ENCODE measurements around the gene SPRED2.
"Not testable (repeated sequence)": the region's sequence is repeated elsewhere in the genome, so short reads cannot be mapped to it uniquely, and the experiment has no call there.

DNA sequence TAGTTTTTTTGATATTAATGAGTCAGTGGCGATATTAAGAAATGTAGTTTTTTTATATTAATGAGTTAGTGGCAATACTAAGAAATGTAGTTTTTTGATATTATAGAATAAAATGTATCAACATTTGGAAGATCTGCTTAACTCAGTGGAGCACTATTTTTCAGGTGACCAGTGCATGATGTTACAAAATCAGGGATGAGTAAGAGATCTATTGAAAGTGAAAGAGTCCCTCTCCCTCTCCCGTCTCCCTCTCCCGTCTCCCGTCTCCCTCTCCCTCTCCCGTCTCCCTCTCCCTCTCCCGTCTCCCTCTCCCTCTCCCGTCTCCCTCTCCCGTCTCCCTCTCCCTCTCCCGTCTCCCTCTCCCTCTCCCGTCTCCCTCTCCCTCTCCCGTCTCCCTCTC is 94.5 kb downstream of the SPRED2 start:
- TF ChIP-seq POLR2AphosphoS5 (IDR thresholded peaks at IDR 0.05; ENCODE audit: borderline replicate concordance, low read depth, low read length); EZH2 (IDR thresholded peaks at IDR 0.05); FOXP2 (optimal IDR thresholded peaks at IDR 0.05; ENCODE audit: control extremely low read depth, extremely low read length, insufficient read depth): not testable (repeated sequence)
